Measurements from ENCODE around the gene SLC27A6. TPM values are rescaled to one million over a fixed set of nuclear protein-coding genes. Genes with fewer than 3 reads are reported as not detected.
"Not testable (repeated sequence)": the region's sequence is repeated elsewhere in the genome, so short reads cannot be mapped to it uniquely, and the experiment has no call there.

SLC27A6 gene
- total RNA-seq, 8 experiments from 2014 or later: 0.29 to 26.9 (median 1.6) TPM

DNA sequence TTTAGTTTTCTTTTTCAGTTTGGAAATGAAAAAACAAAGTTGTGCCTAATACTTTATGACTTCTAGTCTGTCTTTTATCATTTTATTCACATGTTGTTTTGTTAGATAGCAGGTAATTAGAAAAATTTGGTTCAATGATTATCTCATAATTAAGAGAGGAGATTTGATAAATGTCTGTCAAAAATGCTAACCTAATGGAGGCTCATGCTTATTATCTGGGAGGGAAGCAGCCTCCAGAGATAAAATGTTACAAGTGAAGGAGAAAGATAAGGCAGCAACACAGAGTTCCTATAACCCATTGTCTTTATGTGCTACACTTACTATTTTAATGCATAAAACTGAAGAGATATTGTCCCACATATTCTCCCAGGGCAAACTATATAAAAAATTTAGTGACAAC, 53.5 kb downstream of the SLC27A6 start:
- ATAC-seq (replicated peaks in 6 of 8): no peak
- H3K27ac ChIP-seq: no peak overlapping the region
- H3K4me1 ChIP-seq (replicated peaks in 1 of 2): no peaks in the 10 kb centered on the region
- no peak overlapping the region for H3K4me3 ChIP-seq
- in situ Hi-C loops (cut with MboI; ENCODE audit: low pct_unique_long_range_greater_than_20kb in 2 of 9, low sequenced_read_pairs in 9 of 9, unreplicated experiment in 9 of 9): no loop called here

DNA sequence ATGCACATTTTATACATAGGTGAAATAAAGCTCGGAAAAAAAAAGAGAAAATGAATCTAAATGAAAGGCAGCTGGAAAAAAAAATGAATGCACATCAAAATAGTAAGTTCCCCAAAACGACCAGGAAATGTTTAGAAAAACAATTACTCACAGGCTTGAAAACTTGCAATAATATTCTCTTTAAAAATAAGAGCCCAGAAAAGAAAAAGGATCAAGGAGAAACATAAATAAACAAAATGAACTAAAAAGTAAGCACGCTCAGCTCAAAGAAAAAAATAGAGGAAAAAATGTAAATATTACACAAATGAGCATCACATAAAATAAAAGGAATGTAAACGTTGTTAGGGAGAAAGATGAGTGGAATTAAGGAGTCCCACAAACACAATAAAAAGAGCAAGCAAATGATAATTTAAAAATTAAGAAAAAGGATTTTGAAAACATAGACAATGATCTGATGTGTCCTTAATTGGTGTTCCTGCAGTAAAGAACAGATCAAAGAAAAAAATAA, 54.2 kb downstream of the SLC27A6 start:
- H3K27ac ChIP-seq: no peak overlapping the region
- WGBS, 10 experiments: 9 to 72% (median 50%) methylated on average over 4 of the region's 4 CpGs
- in situ Hi-C loops (cut with MboI; ENCODE audit: low pct_unique_long_range_greater_than_20kb in 2 of 9, low sequenced_read_pairs in 9 of 9, unreplicated experiment in 9 of 9): no loop called here

DNA sequence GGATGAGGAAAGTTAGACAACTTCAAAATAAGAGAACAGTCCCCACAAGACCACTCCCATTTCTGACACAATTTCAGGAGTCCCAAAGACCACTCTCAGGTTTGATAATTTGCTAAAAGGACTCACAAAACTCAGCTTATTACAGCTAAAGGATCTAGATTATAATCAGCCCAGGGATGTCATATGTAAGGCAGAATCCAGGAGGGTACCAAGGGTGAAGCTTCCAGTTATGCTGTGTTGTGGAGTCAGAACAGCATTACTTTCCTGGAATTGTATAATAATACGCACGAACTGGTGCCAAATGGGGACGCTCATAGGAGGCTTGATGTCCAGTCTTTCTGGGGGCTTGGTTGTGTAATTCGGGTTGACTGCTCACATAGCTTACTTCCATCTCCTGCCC, 55.4 kb downstream of the SLC27A6 start:
- WGBS, 10 experiments: 17 to 100% (median 80%) methylated on average over 1 to 4 of the region's 4 CpGs; no CpG with 5 or more reads in 5 of the 10 experiments
- H3K4me1 ChIP-seq (replicated peaks in 1 of 2): no peaks in the 10 kb centered on the region
- no peak for ATAC-seq (replicated peaks in 6 of 8)
- no peak overlapping the region for H3K27ac ChIP-seq
- no peak overlapping the region for H3K4me3 ChIP-seq
- in situ Hi-C loops (cut with MboI; ENCODE audit: low pct_unique_long_range_greater_than_20kb in 2 of 9, low sequenced_read_pairs in 9 of 9, unreplicated experiment in 9 of 9): no loop called here

More for the DNA sequence above, 54.2 kb downstream of the SLC27A6 start:
- H3K4me1 ChIP-seq (replicated peaks in 1 of 2): no peaks in the 10 kb centered on the region
- ATAC-seq (replicated peaks in 6 of 8): no peak
- no peak overlapping the region for H3K4me3 ChIP-seq

DNA sequence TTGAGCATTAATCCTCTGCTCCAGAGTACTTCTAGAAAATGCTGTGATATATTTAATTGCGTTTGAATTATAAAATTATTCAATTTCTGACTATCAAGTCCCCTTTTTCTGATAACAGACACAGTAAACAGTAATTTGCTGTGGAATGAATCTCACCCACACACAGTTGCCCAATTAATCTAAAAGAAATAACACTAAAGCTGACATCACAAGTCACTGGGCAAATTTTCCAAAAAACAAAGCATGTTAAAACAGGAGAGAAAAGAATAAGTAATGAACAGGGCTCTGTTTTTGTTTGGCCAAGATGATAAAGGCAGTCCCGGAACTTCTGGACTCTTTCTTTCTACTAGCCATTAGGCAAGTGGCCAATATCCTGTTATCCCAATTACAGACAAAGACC, 56.5 kb downstream of the SLC27A6 start:
- WGBS, 10 experiments: 0 to 100% (median 70%) methylated on average over 1 to 2 of the region's 2 CpGs; no CpG with 5 or more reads in 2 of the 10 experiments
- Histone ChIP-seq H3K4me1 (replicated peaks in 1 of 2) (no peaks in the 10 kb centered on the region), H3K4me3 (no peak overlapping the region), H3K27ac (no peak overlapping the region)
- ATAC-seq (replicated peaks in 6 of 8): no peak
- in situ Hi-C loops (cut with MboI; ENCODE audit: low pct_unique_long_range_greater_than_20kb in 2 of 9, low sequenced_read_pairs in 9 of 9, unreplicated experiment in 9 of 9): no loop called here

DNA sequence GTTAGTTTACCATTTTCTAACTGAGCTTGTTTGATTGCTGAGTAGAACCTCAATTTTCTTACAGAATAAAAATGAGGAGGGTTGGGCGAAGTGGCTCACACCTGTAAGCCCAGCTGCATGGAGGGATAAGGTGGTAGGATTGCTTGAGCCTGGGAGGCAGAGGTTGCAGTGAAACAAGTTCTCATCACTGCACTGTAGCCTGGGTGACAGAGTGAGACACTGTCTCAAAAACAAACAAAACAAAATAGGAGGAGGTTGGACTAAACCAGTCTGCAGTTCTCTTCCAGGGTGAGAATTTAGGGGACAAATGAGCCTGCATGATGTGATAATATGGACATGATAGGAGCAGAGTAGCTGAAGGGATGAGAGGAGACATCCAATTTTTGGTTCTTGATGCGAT, 57.3 kb downstream of the SLC27A6 start:
- no peak overlapping the region for H3K4me3 ChIP-seq
- WGBS, 10 experiments: 20 to 100% (median 100%) methylated on average over 1 to 2 of the region's 2 CpGs; no CpG with 5 or more reads in 2 of the 10 experiments
- in situ Hi-C loops (cut with MboI; ENCODE audit: low pct_unique_long_range_greater_than_20kb in 2 of 9, low sequenced_read_pairs in 9 of 9, unreplicated experiment in 9 of 9): no loop called here
- peak in 1 of 8 experiments; percentile 52 for ATAC-seq (replicated peaks in 6 of 8)
- no peak overlapping the region for H3K27ac ChIP-seq
- H3K4me1 ChIP-seq (replicated peaks in 1 of 2): no peaks in the 10 kb centered on the region

DNA sequence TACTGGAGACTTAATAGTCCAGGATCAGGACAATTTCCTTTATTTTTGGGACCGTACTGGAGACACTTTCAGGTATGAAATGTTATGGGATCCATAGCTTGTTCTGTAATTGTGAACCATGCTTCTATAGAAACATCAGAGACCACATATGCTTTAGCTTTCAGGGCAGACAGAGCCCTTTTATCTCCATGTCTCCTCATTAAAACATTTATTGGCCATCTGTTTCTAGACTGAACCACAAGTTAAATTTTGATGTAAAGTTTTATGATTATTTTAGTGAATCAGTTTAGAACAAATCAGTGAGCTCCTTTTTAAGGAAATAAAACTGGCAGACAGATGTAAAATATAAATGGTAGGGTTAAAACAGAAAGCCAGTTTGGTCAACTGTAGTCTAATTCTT, 62.0 kb downstream of the SLC27A6 start:
- no peak overlapping the region for H3K27ac ChIP-seq
- no peak for ATAC-seq (replicated peaks in 6 of 8)
- H3K4me3 ChIP-seq: no peak overlapping the region
- 29 to 100% (median 66%) methylated on average over 1 of the region's 1 CpG; no CpG with 5 or more reads in 4 of the 10 experiments for WGBS, 10 experiments
- no peaks in the 10 kb centered on the region for H3K4me1 ChIP-seq (replicated peaks in 1 of 2)
- in situ Hi-C loops (cut with MboI; ENCODE audit: low pct_unique_long_range_greater_than_20kb in 2 of 9, low sequenced_read_pairs in 9 of 9, unreplicated experiment in 9 of 9): no loop called here

DNA sequence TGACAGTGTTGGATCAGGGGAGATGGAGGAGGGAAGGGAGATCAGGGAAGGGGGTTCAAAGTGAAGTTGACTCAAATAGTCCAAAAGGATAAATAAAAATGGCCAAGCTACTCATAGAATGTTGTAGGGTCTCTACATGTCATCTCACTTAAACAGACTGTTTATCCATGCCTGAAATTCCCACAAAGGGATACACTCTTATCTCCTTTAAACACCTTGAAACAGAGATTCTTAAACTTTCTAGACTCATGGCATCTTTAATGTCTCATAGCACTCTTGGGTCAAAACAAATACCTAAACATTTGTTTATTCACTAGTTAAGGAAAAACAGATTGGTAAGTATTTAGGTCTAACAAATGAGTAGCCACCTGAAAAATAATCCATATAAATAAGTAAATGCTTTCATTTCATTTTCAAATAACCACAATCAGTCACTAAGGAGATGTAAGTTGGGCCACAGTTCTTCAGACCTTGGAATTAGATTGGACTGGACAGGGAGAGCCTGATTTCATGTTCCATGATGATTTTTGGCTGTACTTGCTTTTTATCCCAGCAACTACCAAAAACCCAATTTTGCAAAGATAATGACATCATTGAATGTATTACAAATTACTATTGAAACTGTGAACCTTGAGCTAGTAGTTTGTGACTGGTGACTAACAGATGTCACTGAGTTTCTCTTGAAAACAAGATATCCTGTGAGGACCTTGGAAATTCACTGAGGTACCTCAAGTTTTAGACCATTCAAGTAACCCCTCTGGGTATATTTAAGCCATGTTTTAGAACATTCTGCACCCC, 66.8 kb downstream of the SLC27A6 start:
- no peak for ATAC-seq (replicated peaks in 6 of 8)
- in situ Hi-C loops (cut with MboI; ENCODE audit: low pct_unique_long_range_greater_than_20kb in 2 of 9, low sequenced_read_pairs in 9 of 9, unreplicated experiment in 9 of 9): no loop called here

DNA sequence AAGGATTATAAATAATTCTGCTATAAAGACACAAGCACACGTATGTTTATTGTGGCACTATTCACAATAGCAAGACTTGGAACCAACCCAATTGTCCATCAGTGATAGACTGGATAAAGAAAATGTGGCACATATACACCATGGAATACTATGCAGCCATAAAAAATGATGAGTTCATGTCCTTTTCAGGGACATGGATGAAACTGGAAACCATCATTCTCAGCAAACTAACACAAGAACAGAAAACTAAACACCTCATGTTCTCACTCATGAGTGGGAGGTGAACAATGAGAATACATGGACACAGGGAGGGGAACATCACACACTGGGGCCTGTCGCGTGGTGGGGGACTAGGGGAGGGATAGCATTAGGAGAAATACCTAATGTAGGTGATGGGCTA, 71.0 kb downstream of the SLC27A6 start:
- WGBS, 10 experiments: 29 to 88% (median 80%) methylated on average over 1 to 3 of the region's 3 CpGs; no CpG with 5 or more reads in 4 of the 10 experiments
- H3K4me3 ChIP-seq; ATAC-seq (replicated peaks in 6 of 8); H3K27ac ChIP-seq; H3K4me1 ChIP-seq (replicated peaks in 1 of 2); in situ Hi-C loops (cut with MboI; ENCODE audit: low pct_unique_long_range_greater_than_20kb in 2 of 9, low sequenced_read_pairs in 9 of 9, unreplicated experiment in 9 of 9): not testable (repeated sequence)

More for the DNA sequence above, 66.8 kb downstream of the SLC27A6 start:
- H3K4me1 ChIP-seq (replicated peaks in 1 of 2): no peaks in the 10 kb centered on the region
- H3K4me3 ChIP-seq: no peak overlapping the region
- no peak overlapping the region for H3K27ac ChIP-seq

DNA sequence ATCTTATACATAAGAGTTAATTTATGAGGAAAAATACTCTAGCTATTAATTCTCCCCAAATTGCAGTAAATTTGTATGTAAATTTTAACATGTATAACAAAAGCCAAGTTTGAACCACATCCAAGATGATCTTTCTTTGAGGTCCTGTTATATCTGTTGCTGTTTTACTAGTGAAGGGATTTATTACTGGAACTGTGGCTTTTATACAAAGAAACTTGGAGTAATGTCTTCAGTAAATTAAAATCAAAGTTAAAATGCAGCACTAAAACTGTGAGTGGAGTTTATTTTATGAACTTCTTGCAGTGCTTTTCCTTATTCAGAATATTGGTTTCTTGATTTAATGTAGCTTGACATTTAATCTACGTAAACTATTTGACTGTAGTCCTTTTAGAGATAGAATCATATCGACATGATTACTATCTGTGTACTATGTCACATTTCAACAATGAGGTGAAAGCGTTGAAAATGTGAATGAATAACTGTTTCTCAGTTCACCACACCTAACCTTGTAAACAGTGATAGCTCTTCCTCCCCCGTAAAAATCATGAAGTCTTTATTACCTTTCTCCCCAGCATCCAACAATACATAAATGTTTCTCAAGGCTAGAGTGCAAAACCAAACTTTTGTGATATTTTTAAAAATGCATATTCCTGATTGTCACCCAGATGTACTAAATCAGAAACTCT, 76.1 kb downstream of the SLC27A6 start:
- 14 to 100% (median 64%) methylated on average over 1 to 4 of the region's 4 CpGs for WGBS, 10 experiments
- H3K4me3 ChIP-seq: no peak overlapping the region
- peak in 1 of 8 experiments; percentile 61 for ATAC-seq (replicated peaks in 6 of 8)
- H3K27ac ChIP-seq: no peak overlapping the region
- no peaks in the 10 kb centered on the region for H3K4me1 ChIP-seq (replicated peaks in 1 of 2)
- in situ Hi-C loops (cut with MboI; ENCODE audit: low pct_unique_long_range_greater_than_20kb in 2 of 9, low sequenced_read_pairs in 9 of 9, unreplicated experiment in 9 of 9): no loop called here

DNA sequence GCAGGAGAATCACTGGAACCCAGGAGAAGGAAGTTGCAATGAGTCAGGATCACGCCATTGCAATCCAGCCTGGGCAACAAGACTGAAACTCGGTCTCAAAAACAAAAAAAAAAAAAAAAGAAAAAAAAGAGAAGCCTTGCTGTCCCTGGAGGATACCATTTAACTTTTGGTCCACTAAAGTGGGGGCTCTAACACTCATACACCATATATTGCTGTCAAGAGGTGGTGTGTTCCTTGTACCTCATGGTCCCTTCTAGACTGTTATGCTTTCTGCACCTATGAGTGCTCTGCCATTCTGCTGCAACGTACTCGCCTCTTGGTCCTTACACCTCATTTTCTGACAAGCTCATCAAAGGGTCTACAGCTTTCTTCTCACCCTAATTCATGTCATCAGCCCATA, 77.0 kb downstream of the SLC27A6 start:
- WGBS, 10 experiments: 0 to 100% (median 91%) methylated on average over 1 to 4 of the region's 4 CpGs
- in situ Hi-C loops (cut with MboI; ENCODE audit: low pct_unique_long_range_greater_than_20kb in 2 of 9, low sequenced_read_pairs in 9 of 9, unreplicated experiment in 9 of 9): no loop called here

DNA sequence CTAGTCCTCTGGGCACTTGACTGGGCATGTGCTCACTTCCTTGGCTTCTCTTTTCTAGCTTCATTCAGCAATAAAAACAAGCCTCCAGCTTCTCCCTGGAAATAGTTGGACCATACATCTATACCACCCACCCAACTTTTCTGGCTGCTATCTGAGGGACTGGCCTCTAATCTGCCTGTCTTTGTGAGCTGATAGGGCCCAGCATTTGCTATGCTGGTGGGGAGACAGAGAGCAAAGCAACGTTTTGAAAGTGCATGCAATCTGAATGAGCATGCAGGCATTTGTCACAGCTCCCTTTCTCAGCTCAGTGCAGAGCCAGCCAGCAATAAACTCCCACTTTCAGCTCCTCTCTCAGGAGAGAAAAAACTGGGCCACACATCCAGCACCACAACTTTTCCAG, 78.6 kb downstream of the SLC27A6 start:
- Histone ChIP-seq H3K4me3 (no peak overlapping the region), H3K4me1 (replicated peaks in 1 of 2) (no peaks in the 10 kb centered on the region), H3K27ac (no peak overlapping the region)
- in situ Hi-C loops (cut with MboI; ENCODE audit: low pct_unique_long_range_greater_than_20kb in 2 of 9, low sequenced_read_pairs in 9 of 9, unreplicated experiment in 9 of 9): no loop called here
- WGBS, 10 experiments: 0 to 57% (median 13%) methylated on average over 1 of the region's 1 CpG; no CpG with 5 or more reads in 3 of the 10 experiments
- ATAC-seq (replicated peaks in 6 of 8): no peak

More for the DNA sequence above, 77.0 kb downstream of the SLC27A6 start:
- no peak for ATAC-seq (replicated peaks in 6 of 8)
- Histone ChIP-seq H3K4me3 (no peak overlapping the region), H3K4me1 (replicated peaks in 1 of 2) (no peaks in the 10 kb centered on the region), H3K27ac (no peak overlapping the region)

DNA sequence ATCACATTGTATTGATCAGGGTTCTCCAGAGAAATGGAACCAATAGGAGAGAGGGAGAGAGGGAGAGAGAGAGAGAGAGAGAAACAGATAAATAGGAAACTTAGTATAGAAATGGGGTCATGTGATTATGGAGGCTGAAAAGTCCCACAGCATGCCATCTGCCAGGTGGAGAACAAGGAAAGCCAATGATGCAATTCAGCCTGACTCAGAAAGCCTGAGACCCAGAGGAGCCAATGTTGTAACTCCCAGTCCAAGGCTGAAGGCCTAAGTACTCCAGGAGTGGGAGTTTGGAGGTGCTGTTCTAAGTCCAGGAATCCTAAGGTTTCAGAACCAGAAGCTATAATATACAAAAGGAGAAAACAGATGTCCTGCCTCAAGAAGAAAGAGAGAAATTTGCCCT, 80.9 kb downstream of the SLC27A6 start:
- peak in 1 of 8 experiments; percentile 48 for ATAC-seq (replicated peaks in 6 of 8)

DNA sequence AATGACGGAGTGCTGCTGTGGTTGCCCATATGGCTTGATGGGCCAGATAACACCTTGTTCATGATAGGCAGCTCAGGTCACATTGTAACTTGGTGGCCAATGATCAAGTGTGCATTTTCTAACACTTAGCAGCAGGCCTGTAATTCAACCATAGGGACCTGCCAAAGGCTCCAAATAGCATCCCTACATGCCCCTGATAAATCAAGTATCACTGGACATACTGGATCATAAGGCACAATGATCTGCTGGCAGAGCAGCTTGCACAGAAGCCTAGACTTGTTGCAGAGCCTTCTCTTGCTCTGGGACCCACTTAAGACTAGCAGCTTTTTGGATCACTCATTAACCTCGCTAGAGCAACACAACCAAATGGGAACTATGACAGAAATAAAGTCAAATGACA, 83.2 kb downstream of the SLC27A6 start:
- in situ Hi-C loops (cut with MboI; ENCODE audit: low pct_unique_long_range_greater_than_20kb in 2 of 9, low sequenced_read_pairs in 9 of 9, unreplicated experiment in 9 of 9): no loop called here
- WGBS, 10 experiments: 0 to 100% (median 38%) methylated on average over 1 to 2 of the region's 2 CpGs; no CpG with 5 or more reads in 2 of the 10 experiments

More for the DNA sequence above, 80.9 kb downstream of the SLC27A6 start:
- Histone ChIP-seq H3K27ac (no peak overlapping the region), H3K4me3 (no peak overlapping the region), H3K4me1 (replicated peaks in 1 of 2) (peaks cover 4 to 5% of the 10 kb centered on the region in 2 donors)
- in situ Hi-C loops (cut with MboI; ENCODE audit: low pct_unique_long_range_greater_than_20kb in 2 of 9, low sequenced_read_pairs in 9 of 9, unreplicated experiment in 9 of 9): no loop called here

More for the DNA sequence above, 83.2 kb downstream of the SLC27A6 start:
- no peak overlapping the region for H3K27ac ChIP-seq
- no peak for ATAC-seq (replicated peaks in 6 of 8)
- no peak overlapping the region for H3K4me3 ChIP-seq
- H3K4me1 ChIP-seq (replicated peaks in 1 of 2): peaks cover 5 to 17% of the 10 kb centered on the region in 2 donors
